ENCODE measurements around the gene ITSN1.

The ITSN1 gene

GRCh38 chr21:33938381-33938780, 296.1 kb downstream of the ITSN1 start:
- Histone ChIP-seq H3K9me3 (no peaks in the 10 kb centered on the region), H3K36me3 (no peaks in the 10 kb centered on the region), H3K27ac (no peak overlapping the region), H3K27me3 (no peaks in the 10 kb centered on the region), H3K4me1 (ENCODE audit: control insufficient read depth in 1 of 2, insufficient read depth in 1 of 2, low read depth in 1 of 2, low read length in 1 of 2) (peaks cover 18 to 21% of the 10 kb centered on the region in 2 experiments), H3K4me3 (ENCODE audit: low read depth in 1 of 2, low read length in 1 of 2) (no peak overlapping the region)
- no peak for TF ChIP-seq CTCF (IDR thresholded peaks at IDR 0.05)

- H3K27ac ChIP-seq, result no peak overlapping the region
- H3K4me3 ChIP-seq (ENCODE audit: low read depth in 1 of 2, low read length in 1 of 2), result no peak overlapping the region
- no peaks in the 10 kb centered on the region for H3K27me3 ChIP-seq
- H3K4me1 ChIP-seq (ENCODE audit: control insufficient read depth in 1 of 2, insufficient read depth in 1 of 2, low read depth in 1 of 2, low read length in 1 of 2), result peaks cover 18 to 21% of the 10 kb centered on the region in 2 experiments
- no peaks in the 10 kb centered on the region for H3K9me3 ChIP-seq
- no peaks in the 10 kb centered on the region for H3K36me3 ChIP-seq
- no peak for TF ChIP-seq CTCF (IDR thresholded peaks at IDR 0.05)
These were observed 296.9 kb downstream of the ITSN1 start for GRCh38 chr21:33939226-33939625.

- Histone ChIP-seq H3K9me3 (no peaks in the 10 kb centered on the region), H3K27ac (no peak overlapping the region), H3K4me1 (ENCODE audit: control insufficient read depth in 1 of 2, insufficient read depth in 1 of 2, low read depth in 1 of 2, low read length in 1 of 2) (peaks cover 18 to 21% of the 10 kb centered on the region in 2 experiments), H3K4me3 (ENCODE audit: low read depth in 1 of 2, low read length in 1 of 2) (no peak overlapping the region), H3K27me3 (no peaks in the 10 kb centered on the region), H3K36me3 (no peaks in the 10 kb centered on the region)
- TF ChIP-seq CTCF (IDR thresholded peaks at IDR 0.05), result no peak
These were observed 298.0 kb downstream of the ITSN1 start for GRCh38 chr21:33940164-33940880.

- no peak for TF ChIP-seq CTCF (IDR thresholded peaks at IDR 0.05)
- no peak overlapping the region for H3K4me3 ChIP-seq (ENCODE audit: low read depth in 1 of 2, low read length in 1 of 2)
These were observed 298.6 kb downstream of the ITSN1 start for GRCh38 chr21:33940881-33941245.

GRCh38 chr21:33942426-33942825, 300.1 kb downstream of the ITSN1 start:
- H3K36me3 ChIP-seq, result no peaks in the 10 kb centered on the region
- H3K9me3 ChIP-seq, result no peaks in the 10 kb centered on the region
- H3K27me3 ChIP-seq, result no peaks in the 10 kb centered on the region
- no peak overlapping the region for H3K4me3 ChIP-seq (ENCODE audit: low read depth in 1 of 2, low read length in 1 of 2)
- no peak for TF ChIP-seq CTCF (IDR thresholded peaks at IDR 0.05)
- peaks cover 3 to 5% of the 10 kb centered on the region in 2 experiments for H3K4me1 ChIP-seq (ENCODE audit: control insufficient read depth in 1 of 2, insufficient read depth in 1 of 2, low read depth in 1 of 2, low read length in 1 of 2)
- H3K27ac ChIP-seq, result no peak overlapping the region

More at GRCh38 chr21:33940881-33941245, 298.6 kb downstream of the ITSN1 start:
- Histone ChIP-seq H3K27me3 (no peaks in the 10 kb centered on the region), H3K27ac (no peak overlapping the region), H3K36me3 (no peaks in the 10 kb centered on the region), H3K4me1 (ENCODE audit: control insufficient read depth in 1 of 2, insufficient read depth in 1 of 2, low read depth in 1 of 2, low read length in 1 of 2) (peaks cover 18 to 21% of the 10 kb centered on the region in 2 experiments), H3K9me3 (no peaks in the 10 kb centered on the region)
